Measurements from ENCODE around the gene ZNF385B. TPM values are rescaled to one million over a fixed set of nuclear protein-coding genes. Genes with fewer than 3 reads are reported as not detected.

The ZNF385B gene
- total and polyA plus RNA-seq, 9 of the 15 experiments (the other 6 are each of a cell fraction or from before 2014, with no cell fraction given) = 0.50 TPM; not detected in 8

GRCh38 chr2:179449010-179449409, 412.4 kb downstream of the ZNF385B start:
- Histone ChIP-seq H3K27me3 (ENCODE audit: control insufficient read depth in 2 of 2, insufficient read depth in 2 of 2, low read length in 2 of 2) (no peaks in the 10 kb centered on the region), H3K9me1 (ENCODE audit: control insufficient read depth, insufficient read depth, low read length) (no peaks in the 10 kb centered on the region), H3K36me3 (ENCODE audit: control insufficient read depth, insufficient read depth, low read length) (no peaks in the 10 kb centered on the region), H4K20me1 (replicated peaks; ENCODE audit: control insufficient read depth, insufficient read depth, low read length) (no peaks in the 10 kb centered on the region), H2AFZ (ENCODE audit: low read depth, low read length) (no peak overlapping the region), H3K9ac (ENCODE audit: insufficient read depth in 1 of 2, low read depth in 2 of 2, low read length in 2 of 2) (no peak overlapping the region), H3K27ac (ENCODE audit: extremely low read depth, low read depth, low read length) (no peak overlapping the region), H3K79me2 (ENCODE audit: control insufficient read depth, insufficient read depth, low read length) (no peaks in the 10 kb centered on the region), H3K9me3 (replicated peaks; ENCODE audit: control insufficient read depth, insufficient read depth, low read depth, low read length) (no peaks in the 10 kb centered on the region), H3K4me3 (no peak overlapping the region), H3K4me2 (ENCODE audit: insufficient read depth, low read length) (no peak overlapping the region), H3K4me1 (replicated peaks in 1 of 2; ENCODE audit: control insufficient read depth in 2 of 2, insufficient read depth in 2 of 2, low read length in 2 of 2) (no peaks in the 10 kb centered on the region)
- no peak for TF ChIP-seq RNF219 (CRISPR knock-in tag; IDR thresholded peaks at IDR 0.05)
- no peak for TF ChIP-seq SIN3B (IDR thresholded peaks at IDR 0.05; ENCODE audit: low read depth)
- TF ChIP-seq, protein P1, sequence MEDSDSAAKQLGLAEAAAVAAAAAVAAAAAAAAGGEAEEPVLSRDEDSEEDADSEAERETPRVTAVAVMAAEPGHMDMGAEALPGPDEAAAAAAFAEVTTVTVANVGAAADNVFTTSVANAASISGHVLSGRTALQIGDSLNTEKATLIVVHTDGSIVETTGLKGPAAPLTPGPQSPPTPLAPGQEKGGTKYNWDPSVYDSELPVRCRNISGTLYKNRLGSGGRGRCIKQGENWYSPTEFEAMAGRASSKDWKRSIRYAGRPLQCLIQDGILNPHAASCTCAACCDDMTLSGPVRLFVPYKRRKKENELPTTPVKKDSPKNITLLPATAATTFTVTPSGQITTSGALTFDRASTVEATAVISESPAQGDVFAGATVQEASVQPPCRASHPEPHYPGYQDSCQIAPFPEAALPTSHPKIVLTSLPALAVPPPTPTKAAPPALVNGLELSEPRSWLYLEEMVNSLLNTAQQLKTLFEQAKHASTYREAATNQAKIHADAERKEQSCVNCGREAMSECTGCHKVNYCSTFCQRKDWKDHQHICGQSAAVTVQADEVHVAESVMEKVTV (CRISPR knock-in tag; IDR thresholded peaks at IDR 0.05) = no peak
- no peak for TF ChIP-seq HNRNPH1 (optimal IDR thresholded peaks at IDR 0.05; ENCODE audit: low read depth, low read length)
- 0% methylated on average over 4 of the region's 4 CpGs for WGBS (ENCODE audit: insufficient coverage, low coverage, missing lambda C conversion rate)
- DNase-seq (ENCODE audit: extremely low read depth in 1 of 4, low spot score in 3 of 4) (no peak), FAIRE-seq (no peak), ATAC-seq (no peak)
- POLR2A ChIA-PET = no interaction called here
- no TSS peak for BruUV-seq (replicated peaks)
- in situ Hi-C loops (cut with MboI) (no loop called here), intact Hi-C loops (cut with micrococcal nuclease) (loop anchor here (10.0 kb wide), 1 partner anchor 654 kb away; no protein-coding TSS in a partner anchor)
- CTCF ChIA-PET (ENCODE audit: low intra/inter-chr PET ratio) = no interaction called here
